Measurements from ENCODE around the gene PIGX.

Gene PIGX

GRCh38 chr3:196694941-196695848 is 17.0 kb upstream of the PIGX start:
- TF ChIP-seq EZH2 (IDR thresholded peaks at IDR 0.05) (no peak), FOXP2 (optimal IDR thresholded peaks at IDR 0.05; ENCODE audit: control extremely low read depth, extremely low read length, insufficient read depth) (no peak), POLR2AphosphoS5 (IDR thresholded peaks at IDR 0.05; ENCODE audit: borderline replicate concordance, low read depth, low read length) (no peak)
- Histone ChIP-seq H3K9ac (ENCODE audit: insufficient read length) (no peak overlapping the region), H3K4me3 (no peak overlapping the region), H3K36me3 (ENCODE audit: insufficient read depth, low read length) (no peaks in the 10 kb centered on the region), H3K9me3 (ENCODE audit: low read depth, low read length) (no peaks in the 10 kb centered on the region), H3K27ac (no peak overlapping the region)
- no peak for DNase-seq (ENCODE audit: low read depth, low spot score)

- no peaks in the 10 kb centered on the region for H3K9me3 ChIP-seq (ENCODE audit: low read depth, low read length)
- DNase-seq (ENCODE audit: low read depth, low spot score): no peak
- H3K36me3 ChIP-seq (ENCODE audit: insufficient read depth, low read length): no peaks in the 10 kb centered on the region
- TF ChIP-seq FOXP2 (optimal IDR thresholded peaks at IDR 0.05; ENCODE audit: control extremely low read depth, extremely low read length, insufficient read depth): no peak
- no peak for TF ChIP-seq EZH2 (IDR thresholded peaks at IDR 0.05)
- no peak for TF ChIP-seq POLR2AphosphoS5 (IDR thresholded peaks at IDR 0.05; ENCODE audit: borderline replicate concordance, low read depth, low read length)
- no peak overlapping the region for H3K27ac ChIP-seq
- H3K9ac ChIP-seq (ENCODE audit: insufficient read length): no peak overlapping the region
- H3K4me3 ChIP-seq: no peak overlapping the region
These were observed 16.3 kb upstream of the PIGX start for GRCh38 chr3:196695849-196696226.

- Histone ChIP-seq H3K9me3 (ENCODE audit: low read depth, low read length) (no peaks in the 10 kb centered on the region), H3K36me3 (ENCODE audit: insufficient read depth, low read length) (no peaks in the 10 kb centered on the region), H3K27ac (no peak overlapping the region), H3K4me3 (no peak overlapping the region), H3K9ac (ENCODE audit: insufficient read length) (no peak overlapping the region)
- TF ChIP-seq POLR2AphosphoS5 (IDR thresholded peaks at IDR 0.05; ENCODE audit: borderline replicate concordance, low read depth, low read length) (no peak), FOXP2 (optimal IDR thresholded peaks at IDR 0.05; ENCODE audit: control extremely low read depth, extremely low read length, insufficient read depth) (no peak), EZH2 (IDR thresholded peaks at IDR 0.05) (no peak)
- DNase-seq (ENCODE audit: low read depth, low spot score): no peak
These were observed 14.9 kb upstream of the PIGX start for GRCh38 chr3:196697270-196697669.

GRCh38 chr3:196699749-196700148 is 12.4 kb upstream of the PIGX start:
- Histone ChIP-seq H3K9me3 (ENCODE audit: low read depth, low read length) (no peaks in the 10 kb centered on the region), H3K27ac (no peak overlapping the region), H3K36me3 (ENCODE audit: insufficient read depth, low read length) (no peaks in the 10 kb centered on the region), H3K9ac (ENCODE audit: insufficient read length) (no peak overlapping the region), H3K4me3 (no peak overlapping the region)
- TF ChIP-seq FOXP2 (optimal IDR thresholded peaks at IDR 0.05; ENCODE audit: control extremely low read depth, extremely low read length, insufficient read depth): no peak
- DNase-seq (ENCODE audit: low read depth, low spot score): no peak

GRCh38 chr3:196700801-196701200 is 11.4 kb upstream of the PIGX start:
- no peaks in the 10 kb centered on the region for H3K9me3 ChIP-seq (ENCODE audit: low read depth, low read length)
- H3K27ac ChIP-seq: no peak overlapping the region
- no peaks in the 10 kb centered on the region for H3K36me3 ChIP-seq (ENCODE audit: insufficient read depth, low read length)
- no peak overlapping the region for H3K9ac ChIP-seq (ENCODE audit: insufficient read length)
- TF ChIP-seq EZH2 (IDR thresholded peaks at IDR 0.05): no peak
- TF ChIP-seq POLR2AphosphoS5 (IDR thresholded peaks at IDR 0.05; ENCODE audit: borderline replicate concordance, low read depth, low read length): no peak
- TF ChIP-seq FOXP2 (optimal IDR thresholded peaks at IDR 0.05; ENCODE audit: control extremely low read depth, extremely low read length, insufficient read depth): no peak
- no peak overlapping the region for H3K4me3 ChIP-seq
- DNase-seq (ENCODE audit: low read depth, low spot score): no peak

GRCh38 chr3:196706327-196706726 is 5.8 kb upstream of the PIGX start:
- TF ChIP-seq FOXP2 (optimal IDR thresholded peaks at IDR 0.05; ENCODE audit: control extremely low read depth, extremely low read length, insufficient read depth) (no peak), EZH2 (IDR thresholded peaks at IDR 0.05) (no peak), POLR2AphosphoS5 (IDR thresholded peaks at IDR 0.05; ENCODE audit: borderline replicate concordance, low read depth, low read length) (no peak)
- Histone ChIP-seq H3K9me3 (ENCODE audit: low read depth, low read length) (no peaks in the 10 kb centered on the region), H3K36me3 (ENCODE audit: insufficient read depth, low read length) (no peaks in the 10 kb centered on the region), H3K9ac (ENCODE audit: insufficient read length) (no peak overlapping the region), H3K27ac (no peak overlapping the region), H3K4me3 (no peak overlapping the region)
- DNase-seq (ENCODE audit: low read depth, low spot score): no peak

GRCh38 chr3:196706731-196707130 is 5.4 kb upstream of the PIGX start:
- no peak for TF ChIP-seq EZH2 (IDR thresholded peaks at IDR 0.05)
- no peak for TF ChIP-seq POLR2AphosphoS5 (IDR thresholded peaks at IDR 0.05; ENCODE audit: borderline replicate concordance, low read depth, low read length)
- TF ChIP-seq FOXP2 (optimal IDR thresholded peaks at IDR 0.05; ENCODE audit: control extremely low read depth, extremely low read length, insufficient read depth): no peak
- DNase-seq (ENCODE audit: low read depth, low spot score): no peak

GRCh38 chr3:196707566-196707965 is 4.6 kb upstream of the PIGX start:
- no peak overlapping the region for H3K27ac ChIP-seq
- H3K9ac ChIP-seq (ENCODE audit: insufficient read length): no peak overlapping the region
- H3K36me3 ChIP-seq (ENCODE audit: insufficient read depth, low read length): no peaks in the 10 kb centered on the region
- no peaks in the 10 kb centered on the region for H3K9me3 ChIP-seq (ENCODE audit: low read depth, low read length)
- no peak for DNase-seq (ENCODE audit: low read depth, low spot score)
- TF ChIP-seq POLR2AphosphoS5 (IDR thresholded peaks at IDR 0.05; ENCODE audit: borderline replicate concordance, low read depth, low read length) (no peak), EZH2 (IDR thresholded peaks at IDR 0.05) (no peak), FOXP2 (optimal IDR thresholded peaks at IDR 0.05; ENCODE audit: control extremely low read depth, extremely low read length, insufficient read depth) (no peak)
- no peak overlapping the region for H3K4me3 ChIP-seq

More at GRCh38 chr3:196706731-196707130, 5.4 kb upstream of the PIGX start:
- Histone ChIP-seq H3K36me3 (ENCODE audit: insufficient read depth, low read length) (no peaks in the 10 kb centered on the region), H3K4me3 (no peak overlapping the region), H3K9ac (ENCODE audit: insufficient read length) (no peak overlapping the region), H3K9me3 (ENCODE audit: low read depth, low read length) (no peaks in the 10 kb centered on the region), H3K27ac (no peak overlapping the region)
